ENCODE data around the gene CCDC3.
"Not testable (repeated sequence)": the region's sequence is repeated elsewhere in the genome, so short reads cannot be mapped to it uniquely, and the experiment has no call there.

The CCDC3 gene

DNA sequence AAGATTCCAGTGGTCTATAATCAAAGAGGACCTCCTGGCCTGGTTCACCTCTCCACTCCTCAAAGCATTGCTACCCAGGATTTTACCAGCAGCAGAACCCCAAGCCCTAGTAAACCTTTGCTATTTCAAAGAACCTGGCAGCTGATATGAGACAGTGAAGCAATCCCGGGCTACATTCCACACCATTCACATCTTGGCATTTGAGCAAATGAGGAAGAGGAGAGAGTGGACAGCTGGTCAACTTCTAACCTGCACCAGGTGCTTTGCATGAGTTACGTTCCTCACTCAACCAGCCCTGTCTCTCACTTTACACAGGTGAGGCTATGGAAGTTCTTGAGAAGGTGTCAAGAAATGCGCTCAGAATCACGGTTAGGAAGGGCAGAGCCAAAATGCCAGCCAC, 1.1 kb downstream of the CCDC3 start:
- DNase-seq (ENCODE audit: low read depth in 3 of 3): no peak

DNA sequence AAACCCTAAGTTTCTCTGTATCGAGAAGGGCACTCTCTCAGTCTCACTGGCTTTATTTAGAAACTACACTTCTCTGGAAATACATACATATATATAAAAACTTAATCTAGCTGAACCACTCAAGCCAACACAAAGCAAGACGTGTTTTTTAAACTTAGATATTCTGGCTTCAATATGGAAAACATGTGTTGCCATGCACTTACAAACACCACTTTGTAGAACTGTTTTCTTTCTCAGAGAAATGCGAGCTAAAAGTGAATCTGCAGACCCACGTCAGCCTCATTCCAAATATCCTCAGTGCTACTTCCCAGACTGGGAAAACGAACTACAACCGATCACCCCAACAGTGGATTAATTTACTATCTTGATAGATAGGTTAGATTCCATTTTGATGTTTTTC, 1.7 kb downstream of the CCDC3 start:
- no peak for DNase-seq (ENCODE audit: low read depth in 3 of 3)

DNA sequence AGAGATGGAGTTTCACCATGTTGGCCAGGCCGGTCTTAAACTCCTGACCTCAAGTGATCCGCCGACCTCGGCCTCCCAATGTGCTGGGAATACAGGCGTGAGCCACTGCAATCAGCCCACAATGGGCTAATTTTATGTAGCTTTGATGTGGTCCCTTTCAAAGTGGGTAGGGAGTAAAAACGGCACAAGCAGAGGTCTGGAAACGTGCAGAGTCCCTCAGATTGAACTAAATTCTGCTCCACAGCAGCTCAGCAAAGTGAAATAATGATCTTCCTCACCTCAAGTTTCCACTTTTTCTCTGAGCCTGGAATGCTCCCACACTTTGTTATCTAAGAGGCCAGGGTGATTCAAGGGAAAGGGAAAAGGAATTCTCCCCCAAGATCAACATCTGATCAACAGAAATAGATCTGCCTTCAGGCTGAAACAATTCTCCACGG, 6.1 kb downstream of the CCDC3 start:
- DNase-seq (ENCODE audit: low read depth in 3 of 3): no peak

DNA sequence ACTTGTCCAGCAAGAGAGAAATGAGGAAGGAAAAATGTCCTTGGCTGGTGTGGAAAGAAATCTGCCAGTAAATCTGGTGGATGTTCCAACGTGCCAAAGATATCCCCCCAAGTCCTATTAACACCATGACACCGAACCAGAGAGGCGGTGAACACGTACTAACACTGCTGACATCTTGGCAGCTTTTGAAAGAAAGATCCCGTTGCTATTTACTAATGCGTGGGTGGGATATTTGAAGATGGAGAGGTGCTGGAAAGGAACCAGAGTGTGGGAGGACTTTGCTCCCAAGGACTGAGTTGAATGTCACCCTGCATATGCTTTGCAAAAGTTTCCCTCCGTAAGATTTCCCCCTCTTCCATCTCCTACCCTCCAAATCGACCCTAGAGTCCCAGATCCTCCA, 7.9 kb downstream of the CCDC3 start:
- no peak for DNase-seq (ENCODE audit: low read depth in 3 of 3)

GRCh38 chr10:12985347-12985746, 16.2 kb downstream of the CCDC3 start:
- no peak for DNase-seq (ENCODE audit: low read depth in 3 of 3)

- DNase-seq (ENCODE audit: low read depth in 3 of 3): no peak
Observed at GRCh38 chr10:12984165-12984747, 17.3 kb downstream of the CCDC3 start.

- DNase-seq (ENCODE audit: low read depth in 3 of 3): not testable (repeated sequence)
Observed at GRCh38 chr10:12983568-12983967, 17.9 kb downstream of the CCDC3 start.

- DNase-seq (ENCODE audit: low read depth in 3 of 3): no peak
Observed at GRCh38 chr10:12981570-12981969, 19.9 kb downstream of the CCDC3 start.

DNA sequence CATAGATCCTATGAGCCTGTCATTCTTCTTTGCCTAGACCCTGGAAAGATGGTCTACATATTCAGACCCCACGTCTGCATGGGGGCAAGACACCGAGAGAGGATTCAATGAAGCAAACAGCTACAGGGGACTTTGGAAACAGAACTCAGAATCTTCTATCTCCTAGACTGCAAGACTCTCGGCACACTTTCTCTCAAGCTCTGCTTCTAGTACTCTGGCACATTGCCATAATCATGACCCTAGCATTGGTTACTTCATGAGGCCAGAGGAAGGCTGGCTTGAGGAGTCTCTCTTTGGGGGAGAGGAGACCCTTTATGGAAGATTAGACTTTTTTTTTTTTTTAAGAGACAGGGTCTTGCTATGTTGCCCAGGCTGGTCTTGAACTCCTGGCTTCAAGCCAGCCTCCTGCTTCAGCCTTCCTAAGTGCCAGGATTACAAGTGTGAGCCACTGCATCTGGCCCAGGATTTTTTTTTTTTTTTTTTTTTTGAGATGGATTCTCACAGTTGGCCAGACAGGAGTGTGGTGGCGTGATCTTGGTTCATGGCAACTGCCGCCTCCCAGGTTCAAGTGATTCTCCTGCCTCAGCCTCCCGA, 20.7 kb downstream of the CCDC3 start:
- no peak for DNase-seq (ENCODE audit: low read depth in 3 of 3)

DNA sequence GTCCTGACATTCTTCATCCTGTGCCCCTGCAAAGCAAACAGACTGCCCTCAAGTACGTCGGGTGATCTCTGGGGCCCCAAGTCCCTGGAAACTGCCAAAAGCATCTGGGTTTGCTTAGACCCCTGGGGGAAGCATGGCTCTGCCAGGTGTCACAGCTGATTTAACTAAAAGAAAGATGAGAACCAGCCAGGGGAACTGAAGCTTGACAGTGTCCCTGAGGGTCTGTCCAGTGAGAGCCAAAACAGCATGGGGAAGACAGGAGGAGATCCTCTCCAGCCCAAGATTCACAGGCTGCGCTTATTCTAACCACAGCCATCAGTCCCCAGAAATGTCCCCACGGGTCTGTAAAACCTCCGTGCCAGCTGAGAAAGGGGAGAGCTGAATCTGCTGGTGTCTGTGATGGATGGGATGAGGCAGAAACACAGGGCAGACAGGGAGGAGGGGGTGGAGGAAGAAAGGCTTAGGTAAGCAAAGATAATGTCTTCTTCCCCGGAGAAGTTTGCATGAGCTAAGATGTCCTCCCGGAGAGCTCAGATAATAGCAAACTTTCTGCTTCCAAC, 21.3 kb downstream of the CCDC3 start:
- no peak for DNase-seq (ENCODE audit: low read depth in 3 of 3)

DNA sequence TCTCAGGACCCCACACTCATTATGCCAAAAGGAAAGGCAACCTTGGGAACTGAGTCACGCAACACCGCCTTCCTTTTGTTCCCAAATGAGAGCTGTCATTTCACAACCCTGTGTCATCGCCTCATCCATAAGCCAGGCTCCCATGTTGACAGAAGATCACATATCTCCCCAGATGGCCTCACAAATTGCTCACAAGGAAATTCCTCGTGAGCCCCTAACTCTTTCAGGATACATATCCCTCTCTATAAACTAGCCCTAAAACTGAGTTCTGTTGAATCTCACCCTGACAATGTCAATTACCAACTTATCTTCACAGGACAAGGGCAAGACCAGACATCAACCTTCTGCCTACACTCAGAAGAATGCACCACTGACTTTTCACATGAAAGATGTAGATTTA, 22.6 kb downstream of the CCDC3 start:
- no peak for DNase-seq (ENCODE audit: low read depth in 3 of 3)

DNA sequence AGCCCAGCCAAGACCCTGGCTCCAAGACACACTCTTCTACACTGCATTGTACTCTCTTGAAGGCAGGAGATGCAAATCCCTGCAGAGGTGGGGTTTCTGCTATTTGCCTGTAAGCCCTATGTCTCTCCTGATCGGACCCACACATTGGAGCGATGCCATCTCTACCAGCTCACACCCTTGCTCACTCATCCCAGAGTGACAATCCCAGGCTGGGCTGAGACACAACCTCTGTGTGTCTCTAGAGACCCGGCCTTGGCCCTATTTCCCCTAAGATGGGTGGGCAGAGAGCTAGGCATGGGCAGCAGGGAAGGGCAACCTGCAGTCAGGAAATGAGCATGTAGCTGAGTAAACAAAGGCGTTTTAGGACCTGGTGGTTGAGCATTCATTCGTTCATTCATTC, 25.6 kb downstream of the CCDC3 start:
- no peak for DNase-seq (ENCODE audit: low read depth in 3 of 3)

GRCh38 chr10:12975266-12975665, 26.2 kb downstream of the CCDC3 start:
- no peak for DNase-seq (ENCODE audit: low read depth in 3 of 3)

DNA sequence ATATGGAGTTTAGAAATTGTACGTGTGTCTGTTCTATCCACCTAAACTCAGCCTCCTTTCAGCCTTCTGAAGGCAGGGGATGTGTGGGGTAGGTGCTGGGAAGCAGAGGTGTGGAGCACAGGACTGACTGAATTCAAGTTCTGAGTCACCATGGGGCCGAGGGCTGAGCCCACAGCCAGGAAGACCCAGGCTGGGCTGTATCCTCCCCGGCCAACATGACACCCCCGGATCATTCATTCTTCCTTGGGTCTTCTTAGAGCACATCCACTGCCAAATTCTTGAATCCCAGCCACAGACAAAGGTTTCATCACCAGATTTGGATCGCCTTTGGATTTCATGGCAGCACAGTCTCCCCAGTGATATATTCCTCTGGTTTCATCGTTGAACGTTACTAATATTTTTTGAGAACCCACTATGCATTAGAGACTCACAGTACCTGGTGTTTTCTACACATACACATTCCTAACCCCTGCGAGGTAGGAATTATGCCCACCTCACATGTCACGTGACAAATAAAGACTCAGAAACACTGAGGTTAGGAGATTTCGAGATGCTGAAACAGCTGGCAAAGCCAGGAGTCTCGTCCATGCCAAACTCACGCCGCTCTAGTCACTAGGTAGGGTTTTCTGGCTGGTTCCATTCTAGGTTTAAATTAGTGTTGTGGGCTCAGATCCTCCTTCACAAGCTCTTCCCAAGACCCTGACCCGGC, 26.9 kb downstream of the CCDC3 start:
- no peak for DNase-seq (ENCODE audit: low read depth in 3 of 3)

- DNase-seq (ENCODE audit: low read depth in 3 of 3): no peak
Observed at GRCh38 chr10:12974078-12974477, 27.4 kb downstream of the CCDC3 start.

- no peak for DNase-seq (ENCODE audit: low read depth in 3 of 3)
Observed at GRCh38 chr10:12973149-12973718, 28.3 kb downstream of the CCDC3 start.

DNA sequence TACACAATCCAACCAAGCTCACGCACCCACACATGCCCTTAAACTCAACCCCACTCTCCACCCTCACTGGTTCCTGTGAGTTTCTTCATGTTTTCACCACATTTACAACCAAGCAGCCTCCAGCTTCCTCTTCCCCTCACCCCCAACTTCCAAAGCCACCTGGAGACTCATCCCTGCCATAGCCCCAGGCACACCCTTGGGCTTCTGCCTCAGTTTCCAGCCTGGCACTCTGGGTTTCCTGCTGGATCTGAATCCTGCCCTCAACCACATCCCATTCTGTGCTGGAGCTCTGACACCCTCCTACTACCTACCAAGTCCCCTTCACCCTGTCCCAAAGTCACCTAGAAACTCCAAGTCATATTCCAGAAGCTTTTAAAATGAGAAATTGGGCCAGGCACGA, 29.4 kb downstream of the CCDC3 start:
- no peak for DNase-seq (ENCODE audit: low read depth in 3 of 3)

GRCh38 chr10:12971001-12971788, 30.3 kb downstream of the CCDC3 start:
- DNase-seq (ENCODE audit: low read depth in 3 of 3): no peak

GRCh38 chr10:12969951-12970350, 31.6 kb downstream of the CCDC3 start:
- no peak for DNase-seq (ENCODE audit: low read depth in 3 of 3)

GRCh38 chr10:12966067-12966466, 35.4 kb downstream of the CCDC3 start:
- DNase-seq (ENCODE audit: low read depth in 3 of 3): no peak

GRCh38 chr10:12965571-12965970, 35.9 kb downstream of the CCDC3 start:
- no peak for DNase-seq (ENCODE audit: low read depth in 3 of 3)

DNA sequence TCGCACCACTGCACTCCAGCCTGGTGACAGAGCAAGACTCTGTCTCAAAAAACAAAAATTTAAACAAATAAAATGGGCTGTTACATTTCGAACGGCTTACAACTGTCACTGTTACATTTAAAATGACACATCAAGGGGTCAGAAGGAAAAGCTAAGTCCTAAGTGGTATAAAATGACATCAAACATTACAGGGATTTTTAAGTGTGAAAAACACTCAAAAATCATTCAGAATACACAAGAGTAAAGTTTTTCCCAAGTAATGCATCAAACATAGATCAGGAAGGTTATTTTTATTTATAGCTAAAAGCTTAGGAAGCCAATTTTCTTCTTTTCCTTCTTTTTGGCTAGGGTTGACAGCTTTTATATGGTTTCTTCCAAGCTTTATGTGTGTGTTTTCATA, 39.0 kb downstream of the CCDC3 start:
- no peak for DNase-seq (ENCODE audit: low read depth in 3 of 3)

All from stimulated activated CD4-positive, alpha-beta T cell treated with anti-CD3 and anti-CD28 coated beads, TNF-alpha, amount 100 ng/mL, for 4 hours (primary cell).